Activated T-helper 1 cell treated with anti-CD3 and anti-CD28 coated beads, Interleukin-2, amount 50 U/mL, for 16 hours (primary cell): ENCODE measurements around the gene RNF38.
"Not testable (repeated sequence)": the region's sequence is repeated elsewhere in the genome, so short reads cannot be mapped to it uniquely, and the experiment has no call there.

Experiments used
- DNase-seq, 2 donors: peaks; one replicate each; pipeline ENCODE4 v3.0.0-alpha.2; 2020; ENCODE audit warnings: low read depth in 1 of 2, low spot score in 1 of 2

The RNF38 gene

DNA sequence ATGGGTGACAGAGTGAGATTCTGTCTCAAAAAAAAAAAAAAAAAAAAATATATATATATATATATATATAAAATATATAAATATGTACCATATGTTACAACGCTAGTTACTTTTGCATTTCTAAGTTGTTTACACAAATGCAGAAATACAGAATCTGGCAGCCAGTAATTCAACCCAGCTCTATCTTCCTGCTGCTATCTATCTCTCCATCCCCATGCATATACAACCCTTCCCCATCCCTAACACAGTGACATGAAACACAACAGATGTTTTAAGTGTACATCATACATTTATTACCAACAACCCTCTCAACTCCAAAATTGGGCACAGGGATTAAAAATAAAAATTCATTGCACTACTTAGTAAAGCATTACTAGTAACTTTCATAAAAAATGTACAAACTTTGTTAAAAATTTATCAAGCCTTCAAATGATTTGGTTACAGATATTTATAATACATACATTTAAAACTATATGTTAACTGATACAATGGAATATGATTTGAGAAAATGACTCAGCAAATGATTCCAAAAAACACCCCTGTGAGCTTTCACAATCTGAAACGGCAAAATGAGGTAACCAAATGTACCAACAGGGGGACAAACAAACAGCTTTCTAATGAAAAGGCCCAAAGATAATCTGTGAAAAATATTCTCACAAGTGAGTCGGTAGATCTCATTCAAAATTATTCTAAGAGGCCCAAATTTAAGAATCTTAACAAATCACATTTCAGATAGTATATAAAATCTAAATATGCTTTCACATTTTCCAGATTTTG, 63.8 kb downstream of the RNF38 start:
- DNase-seq, result no peak

DNA sequence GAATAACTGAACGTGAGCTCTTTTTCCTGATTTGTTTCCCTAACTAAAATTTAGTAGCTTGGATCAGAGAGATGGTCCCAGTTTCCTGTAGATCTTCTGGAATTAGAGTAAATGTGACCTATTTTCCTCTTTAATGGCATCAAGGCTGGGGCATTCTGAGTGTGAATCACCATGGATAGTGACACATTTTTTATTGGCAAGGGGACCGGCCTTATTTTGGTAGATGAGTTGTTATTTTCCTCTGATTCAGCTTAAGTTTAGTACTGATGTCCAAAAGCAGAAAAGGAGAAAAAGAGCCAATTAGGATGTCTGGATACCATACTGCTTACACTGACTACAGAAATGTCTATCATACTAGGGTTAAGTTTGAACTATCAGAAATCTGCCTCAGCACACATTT, 68.1 kb downstream of the RNF38 start:
- DNase-seq, result no peak

DNA sequence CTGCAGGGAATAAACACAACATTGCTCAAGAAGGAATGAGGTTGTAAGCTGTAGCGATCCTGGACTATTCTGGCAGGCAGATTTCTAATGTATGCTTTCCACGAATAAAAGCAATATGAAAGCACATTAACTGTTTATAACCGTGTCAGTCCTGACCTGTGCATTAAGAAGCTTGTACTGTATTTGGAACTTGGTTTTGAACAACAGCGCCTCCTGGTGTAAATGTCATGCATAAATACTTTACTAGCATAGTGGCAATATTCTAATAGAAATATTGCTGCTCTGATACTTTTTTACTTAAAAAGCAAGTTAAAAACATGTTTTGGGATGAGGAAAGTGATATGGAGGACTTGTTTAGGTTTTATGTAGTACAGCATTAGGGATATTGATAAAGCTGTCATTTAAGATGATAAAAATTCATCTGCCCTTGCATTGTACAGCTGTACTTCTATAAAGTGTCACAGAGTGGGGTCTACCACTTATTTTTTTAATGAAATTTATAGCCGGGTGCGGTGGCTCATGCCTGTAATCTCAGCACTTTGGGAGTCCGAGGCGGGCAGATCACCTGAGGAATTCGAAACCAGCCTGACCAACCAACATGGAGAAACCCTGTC, 71.2 kb downstream of the RNF38 start:
- no peak for DNase-seq

DNA sequence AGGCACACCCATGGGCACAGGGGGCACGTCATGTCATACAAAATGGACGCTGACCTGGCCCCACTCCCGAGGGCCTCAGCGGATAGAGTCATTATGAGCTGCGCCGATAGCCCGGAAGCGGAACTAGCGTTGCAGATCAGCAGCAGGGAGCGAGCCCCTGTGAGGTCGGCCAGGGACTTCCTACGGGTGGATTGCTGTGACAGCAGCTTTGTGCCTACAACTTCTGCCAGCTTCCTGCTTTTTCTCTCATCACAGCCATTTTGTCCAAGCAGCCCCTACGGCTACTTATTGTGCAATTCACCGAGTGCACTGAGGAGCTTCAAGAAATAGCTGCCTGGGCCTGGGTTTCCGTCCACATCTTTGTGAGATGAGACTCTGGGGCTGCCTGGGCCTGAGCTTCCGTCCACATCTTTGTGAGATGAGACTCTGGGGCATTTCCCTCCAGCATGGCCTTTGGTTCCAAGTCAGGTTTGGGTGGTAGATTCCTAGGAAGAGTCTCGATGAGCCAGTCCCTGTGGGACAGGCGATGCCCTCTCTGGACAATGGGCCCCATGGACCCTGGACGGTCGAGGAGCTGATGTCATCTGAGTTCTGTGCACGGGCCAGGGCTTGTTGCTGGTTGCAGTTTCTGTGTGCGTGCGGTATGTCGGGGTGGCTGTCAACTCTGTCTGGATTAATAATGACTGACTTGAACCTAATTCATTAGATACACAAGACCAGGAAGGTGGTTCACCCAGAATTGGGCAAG, 74.8 kb downstream of the RNF38 start:
- no peak for DNase-seq

DNA sequence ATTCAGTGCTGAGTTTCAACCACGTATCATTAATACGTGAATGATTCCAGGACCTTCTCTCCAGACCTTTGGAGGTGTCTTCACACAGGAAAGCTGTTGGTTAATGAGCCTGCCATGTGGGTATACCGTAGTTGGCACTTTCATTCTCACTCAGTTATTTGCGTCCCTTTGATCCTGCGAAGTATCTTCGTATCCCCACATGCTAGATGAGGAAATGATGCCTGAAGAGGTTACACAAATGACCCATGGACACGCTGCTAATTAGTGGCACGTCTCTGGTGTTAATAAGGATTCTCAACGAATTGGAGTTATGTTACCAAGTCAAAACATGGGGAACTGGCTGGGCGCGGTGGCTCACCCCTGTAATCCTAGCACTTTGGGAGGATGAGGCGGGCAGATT, 76.1 kb downstream of the RNF38 start:
- no peak for DNase-seq

DNA sequence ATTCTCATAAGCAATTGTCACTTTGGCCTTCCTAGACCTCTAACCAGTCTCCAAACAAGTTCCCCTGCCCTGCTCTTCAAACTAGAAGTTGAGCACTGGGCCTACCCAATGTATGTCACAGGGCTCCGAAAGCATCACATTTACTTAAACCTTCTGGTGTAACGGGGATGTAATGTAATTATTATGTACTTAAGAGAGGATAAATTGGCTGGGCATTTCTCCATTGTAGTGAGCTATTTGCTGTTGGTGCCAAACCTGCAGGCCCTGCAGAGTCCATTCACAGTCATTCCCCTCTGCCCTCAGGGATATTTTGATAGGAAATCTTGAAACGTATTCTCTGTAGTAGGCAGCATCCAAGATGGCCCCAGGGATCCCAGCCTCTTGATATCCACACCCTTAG, 77.6 kb downstream of the RNF38 start:
- DNase-seq, result no peak

DNA sequence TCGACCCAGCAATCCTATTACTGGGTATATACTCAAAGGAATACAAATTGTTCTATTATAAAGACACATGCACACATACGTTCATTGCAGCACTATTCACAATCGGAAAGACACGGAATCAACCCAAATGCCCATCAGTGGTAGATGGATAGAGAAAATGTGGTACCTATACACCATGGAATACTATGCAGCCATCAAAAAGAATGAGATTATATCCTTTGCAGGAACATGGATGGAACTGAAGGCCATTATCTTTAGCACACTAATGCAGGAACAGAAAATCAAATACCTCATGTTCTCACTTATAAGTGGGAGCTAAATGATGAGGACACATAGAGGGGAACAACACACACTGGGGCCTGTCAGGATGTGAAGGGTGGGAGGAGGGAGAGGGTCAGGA, 78.2 kb downstream of the RNF38 start:
- not testable (repeated sequence) for DNase-seq

DNA sequence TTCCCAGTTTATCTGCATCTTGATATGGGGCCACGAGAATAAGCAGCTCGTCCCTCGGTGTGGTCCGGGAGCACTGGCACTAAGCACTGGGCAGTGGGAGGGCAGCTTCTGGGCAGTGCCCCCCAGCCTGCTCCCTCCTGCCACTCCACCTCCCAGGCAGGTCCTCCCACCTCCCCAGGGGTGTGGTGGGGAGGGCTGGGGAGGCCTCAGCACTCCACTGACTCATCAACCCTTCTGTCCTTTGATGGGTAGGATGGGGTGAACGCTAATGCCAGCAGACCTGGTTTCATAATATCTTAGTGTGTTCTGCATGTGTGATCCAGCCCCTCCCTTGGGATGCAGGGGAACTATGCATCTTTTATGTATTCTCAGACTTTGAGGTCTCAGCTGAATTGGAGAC, 79.6 kb downstream of the RNF38 start:
- DNase-seq, result no peak

DNA sequence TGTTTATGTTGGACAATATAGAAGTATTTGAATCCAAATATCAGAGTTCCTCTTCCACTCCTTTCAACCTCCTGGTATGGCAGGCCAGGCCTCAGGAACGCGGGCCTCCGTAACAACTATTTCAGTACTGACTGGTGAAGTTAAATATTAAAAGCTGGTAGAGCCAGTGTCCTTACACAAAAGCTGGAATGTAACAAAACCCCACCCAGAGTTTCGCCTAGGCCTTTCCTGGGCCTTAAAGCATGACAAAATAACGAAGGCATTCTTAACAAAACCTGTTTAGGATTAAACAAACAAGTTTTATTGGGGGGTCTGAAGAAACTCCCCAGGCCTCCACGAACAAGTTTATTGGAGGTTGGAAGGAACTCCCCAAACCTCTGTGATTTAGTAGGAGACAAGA, 80.3 kb downstream of the RNF38 start:
- DNase-seq, result no peak

DNA sequence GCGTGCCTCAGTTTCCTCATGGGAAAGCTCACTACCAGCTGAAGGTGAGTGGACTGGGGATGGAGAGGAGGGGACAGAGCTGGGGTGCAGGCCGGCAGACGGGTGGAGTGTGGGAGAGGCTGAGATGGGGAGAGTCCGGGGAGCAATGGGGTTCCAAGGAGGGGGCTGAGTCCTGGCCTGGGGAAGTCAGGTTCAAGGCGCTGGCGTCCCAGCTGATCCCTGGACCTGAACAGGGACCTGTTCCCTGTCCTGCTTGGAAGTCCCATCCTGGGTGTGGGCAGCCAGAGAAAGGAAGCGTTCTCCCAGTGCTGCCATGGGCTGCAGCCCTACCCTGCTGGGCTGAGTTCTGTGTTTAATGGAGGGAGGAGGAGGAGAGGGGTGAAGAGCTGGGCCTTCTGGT, 80.9 kb downstream of the RNF38 start:
- DNase-seq, result no peak

DNA sequence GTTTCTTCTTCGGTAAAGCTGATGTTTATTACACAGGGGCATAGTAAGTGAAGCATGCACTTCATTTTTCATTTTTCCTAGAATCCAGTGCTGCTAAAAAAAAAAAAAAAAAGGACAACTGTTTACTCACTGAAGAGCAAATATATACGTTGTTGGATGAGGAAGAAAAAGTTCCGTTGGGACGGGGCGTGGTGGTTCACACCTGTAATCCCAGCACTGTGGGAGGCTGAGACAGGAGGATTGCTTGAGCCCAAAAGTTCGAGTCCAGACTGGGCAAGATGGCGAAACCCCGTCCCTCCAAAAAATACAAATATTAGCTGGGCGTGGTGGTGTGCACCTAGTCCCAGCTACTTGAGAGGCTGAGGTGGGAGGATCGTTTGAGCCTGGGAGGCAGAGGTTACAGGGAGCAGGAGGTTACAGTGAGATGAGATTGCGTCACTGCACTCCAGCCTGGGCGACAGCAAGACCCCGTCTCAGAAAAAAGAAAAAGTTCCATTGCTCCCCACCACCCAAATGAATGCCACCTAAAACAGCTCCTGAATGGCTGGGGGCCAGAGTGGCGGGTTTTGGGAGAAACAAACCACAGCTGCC, 81.8 kb downstream of the RNF38 start:
- DNase-seq, result no peak

DNA sequence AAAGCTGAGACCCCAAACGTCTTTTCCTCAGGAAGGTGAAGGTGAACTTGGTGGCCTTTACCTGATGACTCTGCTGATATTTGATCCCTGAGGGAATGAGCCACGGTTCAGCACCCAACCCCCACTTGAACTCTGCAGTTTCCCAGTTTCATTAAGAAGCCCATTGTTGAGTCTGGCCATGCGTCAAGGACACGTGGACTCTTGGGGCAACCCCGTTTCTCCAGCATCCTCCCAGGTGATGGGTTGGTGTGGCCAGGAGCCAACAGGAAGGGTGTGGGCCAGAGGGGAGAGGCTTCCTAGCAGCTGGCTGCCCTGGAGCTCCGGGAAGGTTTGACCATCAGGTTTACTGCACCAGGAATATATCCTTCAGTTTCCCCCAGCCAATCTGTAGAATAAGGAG, 82.3 kb downstream of the RNF38 start:
- no peak for DNase-seq

DNA sequence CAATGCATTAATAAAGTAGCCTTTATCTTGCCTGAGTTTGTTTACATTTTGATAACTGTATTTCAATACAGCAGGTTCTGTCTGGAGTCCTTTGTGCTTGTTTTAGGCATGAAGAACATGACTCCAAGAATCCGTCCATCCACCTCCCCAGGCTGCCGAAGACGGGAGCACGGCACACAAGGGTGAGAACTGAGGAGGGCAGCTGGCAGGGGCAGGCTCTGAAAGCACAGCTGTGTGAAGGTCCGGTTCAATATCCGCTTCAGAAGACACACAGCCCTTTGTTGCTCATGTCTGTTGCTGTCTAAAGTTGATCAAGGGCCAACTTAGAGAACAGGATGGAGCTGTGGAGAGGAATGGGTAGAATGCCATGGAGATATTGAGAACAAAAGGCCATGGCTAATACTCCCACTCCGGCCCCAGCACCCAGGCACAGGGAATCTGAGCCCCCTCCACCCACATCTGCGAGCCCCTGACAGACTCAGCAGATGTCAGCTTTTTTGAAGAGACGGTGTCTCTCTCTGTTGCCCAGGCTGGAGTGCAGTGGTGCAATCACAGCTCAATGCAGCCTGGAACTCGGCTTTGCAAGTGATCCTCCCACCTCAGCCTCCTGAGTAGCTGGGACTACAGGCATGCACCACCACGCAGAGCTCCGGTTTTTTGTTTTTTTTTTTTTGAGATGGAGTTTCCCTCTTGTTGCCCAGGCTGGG, 83.3 kb downstream of the RNF38 start:
- no peak for DNase-seq

DNA sequence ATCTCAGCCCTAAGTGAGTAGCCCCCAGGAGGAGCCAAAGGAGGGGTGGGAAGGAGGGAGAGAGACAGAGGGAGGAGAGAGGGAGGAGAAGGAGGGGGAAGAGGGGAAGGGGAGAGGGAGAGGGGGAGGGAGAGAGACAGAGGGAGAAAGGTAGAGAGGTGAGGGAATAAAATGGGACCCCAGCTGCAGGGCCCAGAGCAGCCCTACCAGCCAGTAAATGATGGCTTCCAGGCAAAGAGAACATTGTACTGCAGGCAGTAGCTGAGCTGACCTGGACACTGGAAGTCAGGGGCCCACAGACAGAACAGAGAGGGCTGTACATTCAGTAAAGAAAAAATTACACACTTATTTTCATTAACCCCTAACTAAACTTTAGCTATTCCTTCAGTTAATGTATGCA, 84.0 kb downstream of the RNF38 start:
- DNase-seq, result no peak

DNA sequence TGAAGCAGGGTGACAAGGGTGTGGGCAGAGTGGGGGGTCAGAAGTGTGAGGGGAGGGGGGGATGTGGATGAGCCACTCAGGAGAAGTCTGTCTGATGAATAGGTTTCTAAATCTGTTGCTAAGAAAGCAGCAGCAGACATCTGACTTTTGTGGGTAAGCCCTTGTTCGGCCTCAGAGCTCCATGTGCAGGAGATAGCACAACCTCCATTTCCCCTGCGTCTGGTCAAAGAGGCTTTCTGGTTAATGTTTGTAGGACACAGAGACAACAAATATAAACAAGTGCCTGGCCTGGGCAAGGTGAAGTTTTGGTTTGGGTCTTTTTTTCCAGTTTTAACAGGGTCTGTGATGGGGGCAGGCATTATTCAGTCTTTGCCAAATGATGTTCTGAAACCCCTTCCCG, 84.8 kb downstream of the RNF38 start:
- no peak for DNase-seq

DNA sequence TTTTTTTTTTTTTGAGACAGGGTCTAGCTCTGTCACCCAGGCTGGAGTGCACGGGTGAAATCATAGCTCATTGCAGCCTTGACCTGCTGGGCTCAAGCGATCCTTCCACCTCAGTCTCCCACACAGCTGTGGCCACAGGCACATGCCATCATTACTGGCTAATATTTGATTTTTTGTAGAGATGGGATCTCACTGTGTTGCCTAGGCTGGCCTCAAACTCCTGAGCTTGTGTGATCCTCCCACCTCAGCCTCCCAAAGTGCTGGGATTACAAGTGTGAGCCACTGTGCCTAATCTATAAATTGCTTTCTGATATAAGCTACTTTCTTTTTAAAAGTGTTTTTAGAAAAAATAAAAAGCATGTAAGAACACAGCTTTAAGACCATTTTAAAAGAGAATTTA, 85.3 kb downstream of the RNF38 start:
- DNase-seq, result no peak

DNA sequence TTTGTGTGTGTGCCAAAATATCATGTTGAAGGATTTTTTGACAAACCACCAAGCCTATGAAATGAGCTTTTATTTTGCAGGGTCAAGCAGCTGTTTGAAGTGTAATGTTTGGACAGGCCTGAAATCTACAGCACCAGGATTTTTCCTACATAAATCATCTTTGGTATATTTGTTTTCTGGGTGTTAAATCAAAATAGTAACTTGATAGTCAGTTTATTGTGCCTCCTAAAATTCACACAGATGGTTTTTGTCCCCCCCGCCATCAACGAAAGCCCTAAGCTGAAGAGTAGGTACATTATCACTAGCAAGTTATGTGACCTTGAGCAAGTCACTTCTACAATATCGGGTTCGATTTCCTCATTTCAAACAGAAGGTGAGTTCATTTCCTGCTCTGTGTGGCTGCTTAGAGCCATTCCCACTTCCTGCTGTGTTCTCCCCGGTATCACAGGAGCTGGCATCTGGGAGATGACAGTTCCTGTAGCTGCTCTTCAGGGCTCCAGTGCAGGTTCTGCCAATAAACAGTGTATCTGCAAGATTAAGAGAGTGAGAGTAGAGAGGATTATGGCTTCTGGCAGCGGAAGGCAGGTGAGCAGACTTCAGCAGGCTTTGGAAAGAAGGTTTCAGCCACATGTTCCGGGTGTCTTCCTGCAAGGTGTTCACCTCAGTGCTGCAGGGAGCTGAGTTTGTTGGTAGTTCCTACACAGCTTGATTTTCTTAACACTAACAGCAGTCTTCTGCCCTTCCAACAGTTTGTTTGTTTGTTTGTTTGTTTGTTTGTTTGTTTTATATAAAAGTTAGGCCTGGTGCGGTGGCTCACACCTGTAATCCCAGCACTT, 93.4 kb downstream of the RNF38 start:
- DNase-seq, result no peak

DNA sequence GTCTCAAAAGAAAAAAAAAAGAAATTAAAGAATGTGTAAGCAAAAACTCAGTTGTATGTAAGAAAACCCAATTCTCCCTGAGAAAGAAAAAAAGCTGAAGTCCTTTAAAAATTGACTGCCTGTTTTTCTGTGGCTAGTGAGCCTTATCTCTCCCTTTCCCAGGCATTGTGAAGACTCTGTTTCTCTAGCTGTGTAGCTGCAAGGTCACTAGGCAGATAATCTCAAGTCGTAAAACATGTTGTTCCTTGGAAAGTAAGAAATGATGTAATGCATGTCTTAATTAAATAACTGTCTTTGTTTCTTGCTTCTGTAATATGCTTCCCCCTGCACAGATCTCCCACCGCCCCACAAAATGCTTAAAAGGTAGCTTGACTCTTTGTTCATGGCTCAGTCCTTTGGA, 95.7 kb downstream of the RNF38 start:
- not testable (repeated sequence) for DNase-seq

DNA sequence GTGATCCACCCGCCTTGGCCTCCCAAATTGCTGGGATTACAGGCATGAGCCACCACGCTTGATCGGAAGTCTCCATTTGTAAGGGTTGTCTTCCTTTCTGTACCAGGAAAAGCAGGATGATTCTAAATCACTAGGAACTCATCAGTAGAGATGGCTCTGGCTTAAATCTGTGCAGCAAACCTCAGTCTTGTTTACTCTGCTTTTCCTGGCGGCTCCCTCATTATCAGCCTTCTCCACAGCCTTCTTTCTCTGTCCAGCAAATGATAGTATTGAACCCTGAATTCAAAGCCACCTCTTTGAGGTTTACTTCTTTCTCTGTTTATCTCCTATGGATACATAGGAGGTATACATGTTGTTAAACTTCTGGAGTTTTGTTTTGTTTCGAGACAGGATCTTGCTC, 98.8 kb downstream of the RNF38 start:
- DNase-seq, result no peak

DNA sequence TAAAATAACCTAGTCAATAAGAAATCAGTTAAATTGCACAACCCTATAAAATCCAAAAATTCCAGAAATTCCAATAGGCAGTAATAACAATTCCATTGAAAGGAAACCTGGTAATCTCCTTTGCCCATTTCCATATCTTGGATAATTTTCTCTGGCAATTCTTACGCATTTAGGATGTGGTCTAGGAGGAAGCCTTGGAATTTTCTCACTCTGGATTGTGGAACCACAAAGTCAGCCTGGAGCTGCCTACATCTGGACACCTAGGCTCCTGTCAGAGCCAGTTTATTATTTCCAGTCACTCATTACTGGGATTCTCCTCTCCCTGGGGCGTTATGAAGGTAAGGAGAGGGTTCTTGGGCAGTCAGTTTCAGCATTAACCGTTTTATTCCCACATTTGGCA, 101.5 kb downstream of the RNF38 start:
- DNase-seq, result no peak

DNA sequence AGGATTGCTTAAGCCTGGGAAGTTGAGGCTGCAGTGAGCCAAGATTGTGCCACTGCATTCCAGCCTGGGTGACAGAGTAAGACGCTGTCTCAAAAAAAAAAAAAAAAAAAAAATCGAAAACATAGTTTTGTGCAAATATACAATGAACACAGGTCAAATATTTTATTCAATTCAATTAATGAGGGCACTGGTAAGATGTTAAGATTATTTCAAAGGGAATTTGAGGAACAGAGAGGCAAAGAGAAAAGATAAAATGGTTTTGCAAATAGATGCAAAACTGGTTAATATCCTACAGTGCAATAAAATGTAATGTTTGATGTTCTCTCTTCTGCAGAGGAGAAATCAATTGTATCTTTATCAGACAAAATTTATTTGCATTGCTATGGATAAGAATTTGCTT, 102.3 kb downstream of the RNF38 start:
- no peak for DNase-seq
